Spleen (tissue), 11 donors: ENCODE data around the gene CAMTA1. TPM values are rescaled to one million over a fixed set of nuclear protein-coding genes. Genes with fewer than 3 reads are reported as not detected.
A peak's percentile ranks its signal among the peaks of the same experiment; 100 is the strongest.

Experiments used
- DNase-seq: peaks from one replicate; pipeline ENCODE4 v3.0.0-alpha.2; 2020
- H3K27ac ChIP-seq, 8 donors: fragments of 200-600 bp; sonication (generic) in 7 of 8; 1 replicate in 4 of 8; 2 replicates in 4 of 8; pipeline versions ENCODE4 v1.5.0 to v1.8.0; 2016 to 2021; ENCODE audit warnings: inconsistent platforms in 4 of 8, mild to moderate bottlenecking in 4 of 8, moderate library complexity in 1 of 8
- H3K27me3 ChIP-seq, 7 donors: fragments of 200-600 bp; sonication (generic) in 6 of 7; replicated peaks in 1 of 7; 1 replicate in 4 of 7; 2 replicates in 3 of 7; pipeline versions ENCODE4 v1.5.0 to v1.8.0; 2016 to 2021; ENCODE audit warnings: inconsistent platforms in 3 of 7, mild to moderate bottlenecking in 1 of 7
- H3K36me3 ChIP-seq, 6 donors: fragments of 200-600 bp; sonication (generic) in 5 of 6; 1 replicate in 4 of 6; 2 replicates in 2 of 6; pipeline versions ENCODE4 v1.5.0 to v1.8.0; 2016 to 2021; ENCODE audit warnings: inconsistent platforms in 2 of 6
- H3K4me1 ChIP-seq, 6 donors: fragments of 200-600 bp; sonication (generic) in 5 of 6; 1 replicate in 3 of 6; 2 replicates in 3 of 6; pipeline versions ENCODE4 v1.5.0 to v1.8.0; 2016 to 2021; ENCODE audit warnings: inconsistent platforms in 3 of 6
- H3K4me3 ChIP-seq, 8 donors: fragments of 200-600 bp; sonication (generic) in 7 of 8; 1 replicate in 4 of 8; 2 replicates in 4 of 8; pipeline versions ENCODE4 v1.5.0 to v1.8.0; 2016 to 2021; ENCODE audit warnings: inconsistent platforms in 4 of 8, mild to moderate bottlenecking in 4 of 8, moderate library complexity in 2 of 8
- H3K9me3 ChIP-seq, 8 donors: fragments of 200-600 bp; sonication (generic) in 7 of 8; 1 replicate in 4 of 8; 2 replicates in 4 of 8; pipeline versions ENCODE4 v1.5.0 to v1.8.0; 2016 to 2021; ENCODE audit warnings: inconsistent platforms in 4 of 8
- POLR2A ChIP-seq, 3 donors: fragments of 450-650 bp; IDR thresholded peaks; one replicate each; pipeline ENCODE4 v1.5.1; 2017; ENCODE audit warnings: antibody characterized with exemption in 3 of 3, mild to moderate bottlenecking in 1 of 3
- POLR2AphosphoS5 ChIP-seq, 3 donors: sonication (generic); formaldehyde crosslinking; IDR thresholded peaks; one replicate each; pipeline ENCODE4 v1.5.1; 2017; ENCODE audit warnings: antibody characterized with exemption in 3 of 3
- WGBS, 5 donors: extraction: QIAGEN DNeasy Blood & Tissue Kit in 3 of 5; methylation state at CpG; one replicate each; pipeline versions ENCODE4 v1.1.5 to v1.1.7; 2013 to 2018; 5-methylcytosine and 5-hydroxymethylcytosine counted together
- intact Hi-C: fragments of 100-400 bp; cut with DNase I; formaldehyde crosslinking; loops from one replicate; pipeline ENCODE4 v1.15.0; 2023; ENCODE audit warnings: low total_unique reads
- polyA plus RNA-seq, 3 donors: library from polyadenylated mRNA; stranded (reverse); fragments of 200-250 nt; gene quantifications; one replicate each; pipeline ENCODE4 v1.2.1, GENCODE V29; 2013
- total RNA-seq, 7 donors: library from RNA; depleted of rRNA in 3 of 7; stranded (reverse); fragments of >200 nt in 3 of 7; fragmentation: NEBNext Ultra II Directional in 4 of 7; extraction: Animal tissue kit (Norgen Biotek cat#: 25700) in 4 of 7; gene quantifications; one replicate each; pipeline versions ENCODE4 v1.1.0 to v1.2.1, GENCODE V29; 2016 to 2021
- TF ChIP-seq, protein P1 (sequence below), 11 experiments: fragments of 200-600 bp in 7 of 11; fragments of 450-650 bp in 4 of 11; sonication (generic) in 4 of 11; IDR thresholded peaks in 8 of 11; conservative IDR thresholded peaks in 3 of 11; 1 replicate in 7 of 11; 2 replicates in 4 of 11; pipeline versions ENCODE4 v1.4.0 to v1.8.0; 2016 to 2021; ENCODE audit warnings: antibody characterized with exemption in 11 of 11, inconsistent platforms in 4 of 11, mild to moderate bottlenecking in 1 of 11
- donor health status: healthy with polysubstance abuse.
- donor health status: DM: no; HTN: no; CAD: no; lungs with moderate emphysema.
- donor health status: DM: no; HTN: no; CAD: no.
- donor health status: Bipolar disorder and iron deficiency.
- donor health status: healthy.
- donor health status: DM: no; HTN: no; CAD: no.
- donor health status: DM: yes; HTN: yes; CAD: no.

CAMTA1 gene
- total and polyA plus RNA-seq, 10 donors: 53.0 to 106 (median 77.3) TPM

DNA sequence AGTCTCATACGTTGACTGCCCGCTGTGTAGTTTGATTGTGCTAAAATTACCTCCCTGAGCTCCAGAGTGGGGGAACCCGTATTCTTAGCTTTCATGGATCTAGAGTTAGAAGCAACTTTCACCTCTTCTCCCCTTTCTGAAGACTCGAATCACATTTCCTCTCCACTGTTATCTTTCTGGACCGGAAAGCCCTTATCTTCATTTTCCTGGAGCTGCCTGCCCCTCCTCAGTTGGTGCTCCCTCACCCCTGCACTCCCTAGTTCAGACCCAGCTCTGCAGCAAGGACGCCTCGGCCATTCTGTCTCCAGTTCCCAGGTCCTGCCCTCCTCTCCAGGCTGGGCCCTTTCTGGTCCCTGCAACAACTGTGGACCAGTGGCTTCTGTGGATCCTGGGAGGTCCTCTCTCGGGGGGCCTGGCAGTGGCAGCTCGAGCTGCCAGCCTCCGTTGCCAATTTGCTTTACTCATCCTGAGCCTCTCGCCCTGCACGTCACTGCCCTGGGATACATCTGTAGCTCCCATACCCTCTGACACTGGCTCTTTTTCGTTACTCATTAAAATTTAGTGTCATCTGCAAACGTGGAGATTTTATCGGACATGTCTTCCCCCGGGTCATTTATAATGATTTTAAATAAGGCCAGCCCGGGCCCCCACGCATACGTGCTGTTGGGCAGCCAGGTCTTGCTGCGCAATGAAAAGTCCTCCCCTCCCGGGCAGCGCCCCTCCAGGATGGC lies 844.4 kb downstream of the CAMTA1 start:
- Histone ChIP-seq H3K9me3 (no peaks in the 10 kb centered on the region), H3K4me1 (no peaks in the 10 kb centered on the region), H3K27me3 (peaks cover 0 to 81% (median 0%) of the 10 kb centered on the region in 7 donors), H3K4me3 (no peak overlapping the region), H3K36me3 (no peaks in the 10 kb centered on the region), H3K27ac (no peak overlapping the region)
- WGBS, 5 donors: 77 to 79% (median 78%) methylated on average over 19 to 22 of the region's 22 CpGs
- intact Hi-C loops: no loop called here
- no peak for DNase-seq
- TF ChIP-seq POLR2AphosphoS5 (IDR thresholded peaks at IDR 0.05) (no peak), POLR2A (IDR thresholded peaks at IDR 0.05) (no peak)
- TF ChIP-seq, protein P1, sequence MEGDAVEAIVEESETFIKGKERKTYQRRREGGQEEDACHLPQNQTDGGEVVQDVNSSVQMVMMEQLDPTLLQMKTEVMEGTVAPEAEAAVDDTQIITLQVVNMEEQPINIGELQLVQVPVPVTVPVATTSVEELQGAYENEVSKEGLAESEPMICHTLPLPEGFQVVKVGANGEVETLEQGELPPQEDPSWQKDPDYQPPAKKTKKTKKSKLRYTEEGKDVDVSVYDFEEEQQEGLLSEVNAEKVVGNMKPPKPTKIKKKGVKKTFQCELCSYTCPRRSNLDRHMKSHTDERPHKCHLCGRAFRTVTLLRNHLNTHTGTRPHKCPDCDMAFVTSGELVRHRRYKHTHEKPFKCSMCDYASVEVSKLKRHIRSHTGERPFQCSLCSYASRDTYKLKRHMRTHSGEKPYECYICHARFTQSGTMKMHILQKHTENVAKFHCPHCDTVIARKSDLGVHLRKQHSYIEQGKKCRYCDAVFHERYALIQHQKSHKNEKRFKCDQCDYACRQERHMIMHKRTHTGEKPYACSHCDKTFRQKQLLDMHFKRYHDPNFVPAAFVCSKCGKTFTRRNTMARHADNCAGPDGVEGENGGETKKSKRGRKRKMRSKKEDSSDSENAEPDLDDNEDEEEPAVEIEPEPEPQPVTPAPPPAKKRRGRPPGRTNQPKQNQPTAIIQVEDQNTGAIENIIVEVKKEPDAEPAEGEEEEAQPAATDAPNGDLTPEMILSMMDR (IDR thresholded peaks at IDR 0.05 in 8 of 11, conservative IDR thresholded peaks at IDR 0.05 in 3 of 11): no peak

DNA sequence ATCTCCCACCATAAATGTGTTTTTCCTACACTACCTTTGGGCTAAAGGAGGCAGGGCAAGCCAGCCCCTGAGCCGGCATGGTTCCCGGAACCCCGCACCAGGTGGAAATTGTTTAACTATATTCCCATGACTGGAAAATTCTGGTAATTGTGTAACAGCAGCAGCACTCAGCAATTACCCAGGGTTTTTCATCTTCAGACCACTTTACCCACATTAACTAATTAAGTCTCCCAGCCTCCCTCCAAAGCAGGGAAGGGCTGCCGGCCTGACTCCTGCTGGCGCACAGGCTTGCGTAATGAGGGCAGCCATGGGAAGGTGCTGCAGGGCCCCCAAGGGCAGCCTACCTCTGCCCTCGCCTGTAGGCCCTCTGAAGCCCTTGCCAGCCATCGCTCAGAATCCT lies 845.1 kb downstream of the CAMTA1 start:
- no peak for TF ChIP-seq POLR2AphosphoS5 (IDR thresholded peaks at IDR 0.05)
- TF ChIP-seq, protein P1 (IDR thresholded peaks at IDR 0.05 in 8 of 11, conservative IDR thresholded peaks at IDR 0.05 in 3 of 11): no peak
- TF ChIP-seq POLR2A (IDR thresholded peaks at IDR 0.05): no peak
- 77 to 84% (median 82%) methylated on average over 8 of the region's 8 CpGs for WGBS, 5 donors
- Histone ChIP-seq H3K4me3 (no peak overlapping the region), H3K36me3 (no peaks in the 10 kb centered on the region), H3K9me3 (no peaks in the 10 kb centered on the region), H3K4me1 (no peaks in the 10 kb centered on the region), H3K27me3 (peaks cover 0 to 73% (median 0%) of the 10 kb centered on the region in 7 donors), H3K27ac (no peak overlapping the region)
- DNase-seq: no peak
- intact Hi-C loops: no loop called here

DNA sequence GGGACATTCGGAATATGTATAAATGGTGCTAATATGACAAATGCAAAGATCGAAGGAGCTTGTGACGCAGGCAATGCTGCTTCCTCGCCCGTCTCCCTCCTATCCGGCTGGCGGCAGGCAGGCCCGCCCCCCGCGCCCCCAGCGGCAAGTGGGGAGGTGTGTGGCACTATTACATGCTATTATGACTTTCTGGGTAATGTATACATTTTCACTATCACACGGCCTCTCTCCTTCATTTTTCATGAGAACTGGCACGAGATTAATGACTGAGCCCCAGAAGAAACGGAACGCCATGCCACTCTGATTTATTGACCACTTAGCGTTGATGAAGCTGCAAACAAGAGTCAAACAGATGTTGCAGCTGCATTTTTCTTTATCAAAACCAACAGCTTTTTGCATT lies 846.9 kb downstream of the CAMTA1 start:
- Histone ChIP-seq H3K4me1 (no peaks in the 10 kb centered on the region), H3K27me3 (peaks cover 0 to 64% (median 0%) of the 10 kb centered on the region in 7 donors), H3K36me3 (no peaks in the 10 kb centered on the region), H3K4me3 (no peak overlapping the region), H3K9me3 (no peaks in the 10 kb centered on the region), H3K27ac (no peak overlapping the region)
- 16 to 47% (median 25%) methylated on average over 14 to 16 of the region's 16 CpGs for WGBS, 5 donors
- TF ChIP-seq POLR2A (IDR thresholded peaks at IDR 0.05) (no peak), POLR2AphosphoS5 (IDR thresholded peaks at IDR 0.05) (no peak)
- TF ChIP-seq, protein P1 (IDR thresholded peaks at IDR 0.05 in 8 of 11, conservative IDR thresholded peaks at IDR 0.05 in 3 of 11): no peak
- DNase-seq: no peak
- intact Hi-C loops: no loop called here

DNA sequence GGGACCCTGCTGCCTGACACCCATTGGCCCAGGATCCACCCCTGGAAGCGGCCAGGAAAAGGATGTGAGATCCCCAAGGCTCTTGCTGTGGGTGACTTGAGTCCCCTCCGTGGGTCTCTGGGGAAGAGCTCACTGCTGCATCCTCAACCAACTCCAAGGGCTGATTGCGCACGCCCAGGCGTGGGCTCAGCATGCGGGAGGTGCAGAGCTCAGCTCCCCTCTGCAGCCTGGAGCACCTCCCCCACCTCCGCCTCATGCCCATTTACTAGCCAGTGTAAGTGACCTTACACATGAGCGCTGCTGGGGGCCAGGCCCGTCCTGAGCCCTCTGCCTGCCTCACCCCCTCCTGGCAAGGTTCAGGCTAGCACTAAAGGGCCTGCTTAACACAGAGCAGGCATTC lies 847.4 kb downstream of the CAMTA1 start:
- TF ChIP-seq, protein P1 (IDR thresholded peaks at IDR 0.05 in 8 of 11, conservative IDR thresholded peaks at IDR 0.05 in 3 of 11): no peak
- TF ChIP-seq POLR2AphosphoS5 (IDR thresholded peaks at IDR 0.05) (no peak), POLR2A (IDR thresholded peaks at IDR 0.05) (no peak)
- no peaks in the 10 kb centered on the region for H3K36me3 ChIP-seq
- intact Hi-C loops: no loop called here
- H3K9me3 ChIP-seq: no peaks in the 10 kb centered on the region
- H3K4me3 ChIP-seq: no peak overlapping the region
- H3K4me1 ChIP-seq: no peaks in the 10 kb centered on the region
- DNase-seq: peak; percentile 56
- H3K27ac ChIP-seq: no peak overlapping the region
- 53 to 82% (median 67%) methylated on average over 6 to 9 of the region's 9 CpGs for WGBS, 5 donors
- peaks cover 0 to 64% (median 0%) of the 10 kb centered on the region in 7 donors for H3K27me3 ChIP-seq
